ENCODE measurements around the gene CRHR1. TPM values are rescaled to one million over a fixed set of nuclear protein-coding genes. Genes with fewer than 3 reads are reported as not detected.

Gene CRHR1
- total RNA-seq, 1 donor from 2014 or later, result not detected

DNA sequence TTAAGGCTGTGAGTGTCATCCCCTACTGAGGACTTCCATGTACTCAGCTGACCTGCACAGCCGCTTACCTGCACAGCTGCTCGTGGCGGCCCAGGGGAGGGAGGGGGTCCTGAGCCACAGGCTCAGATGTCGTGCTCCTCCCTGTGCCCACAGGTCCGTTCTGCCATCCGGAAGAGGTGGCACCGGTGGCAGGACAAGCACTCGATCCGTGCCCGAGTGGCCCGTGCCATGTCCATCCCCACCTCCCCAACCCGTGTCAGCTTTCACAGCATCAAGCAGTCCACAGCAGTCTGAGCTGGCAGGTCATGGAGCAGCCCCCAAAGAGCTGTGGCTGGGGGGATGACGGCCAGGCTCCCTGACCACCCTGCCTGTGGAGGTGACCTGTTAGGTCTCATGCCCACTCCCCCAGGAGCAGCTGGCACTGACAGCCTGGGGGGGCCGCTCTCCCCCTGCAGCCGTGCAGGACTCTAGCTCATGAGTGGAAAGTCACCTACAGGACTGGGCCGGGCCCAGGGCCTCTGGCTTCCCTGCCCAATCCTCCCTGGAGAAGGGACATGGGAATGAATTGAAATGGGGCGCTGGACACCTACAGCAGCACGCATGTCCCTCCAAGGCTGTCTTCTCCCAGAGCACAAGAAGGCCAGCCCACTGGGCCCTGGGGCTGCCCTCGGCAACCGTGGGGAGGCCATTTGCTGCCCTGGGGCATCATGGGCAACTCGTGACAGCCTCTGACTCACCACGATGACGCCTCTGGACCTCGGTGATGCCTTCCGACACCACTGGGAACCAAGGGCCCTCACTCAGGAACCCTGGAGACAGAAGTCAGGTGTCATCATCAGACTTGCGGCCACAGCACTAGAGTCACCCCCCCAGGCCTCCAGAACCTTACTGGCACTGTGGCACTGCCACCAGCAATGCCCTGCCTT, 50.6 kb downstream of the CRHR1 start:
- Mint-ChIP-seq H3K27me3 (ENCODE audit: unreplicated experiment) (peaks cover 1% of the 10 kb centered on the region), H3K4me3 (ENCODE audit: unreplicated experiment) (no peak overlapping the region), H3K27ac (ENCODE audit: unreplicated experiment) (no peak overlapping the region)

DNA sequence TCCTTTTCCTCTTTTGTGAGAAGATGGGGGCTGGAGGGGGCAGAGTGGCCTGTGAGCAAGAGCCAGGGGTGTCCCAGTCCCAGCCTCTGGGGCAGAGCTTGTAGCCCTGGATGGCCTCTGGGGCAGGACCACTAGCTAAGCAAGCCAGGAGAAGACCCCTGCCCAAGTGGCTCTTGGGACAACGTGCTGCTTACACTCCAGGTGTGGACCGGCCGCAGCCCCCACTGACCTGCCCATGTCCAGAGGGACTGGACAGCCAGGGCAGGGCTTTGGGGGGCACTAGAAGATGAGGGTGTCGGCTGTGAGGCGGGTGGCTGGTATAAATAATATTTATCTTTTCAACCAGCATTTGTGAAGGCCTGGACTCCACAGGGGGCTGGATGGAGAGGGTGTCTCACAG, 51.4 kb downstream of the CRHR1 start:
- H3K27ac Mint-ChIP-seq (ENCODE audit: unreplicated experiment), result no peak overlapping the region
- peaks cover 1% of the 10 kb centered on the region for H3K27me3 Mint-ChIP-seq (ENCODE audit: unreplicated experiment)
- H3K4me3 Mint-ChIP-seq (ENCODE audit: unreplicated experiment), result no peak overlapping the region
- TF ChIP-seq, protein P1, sequence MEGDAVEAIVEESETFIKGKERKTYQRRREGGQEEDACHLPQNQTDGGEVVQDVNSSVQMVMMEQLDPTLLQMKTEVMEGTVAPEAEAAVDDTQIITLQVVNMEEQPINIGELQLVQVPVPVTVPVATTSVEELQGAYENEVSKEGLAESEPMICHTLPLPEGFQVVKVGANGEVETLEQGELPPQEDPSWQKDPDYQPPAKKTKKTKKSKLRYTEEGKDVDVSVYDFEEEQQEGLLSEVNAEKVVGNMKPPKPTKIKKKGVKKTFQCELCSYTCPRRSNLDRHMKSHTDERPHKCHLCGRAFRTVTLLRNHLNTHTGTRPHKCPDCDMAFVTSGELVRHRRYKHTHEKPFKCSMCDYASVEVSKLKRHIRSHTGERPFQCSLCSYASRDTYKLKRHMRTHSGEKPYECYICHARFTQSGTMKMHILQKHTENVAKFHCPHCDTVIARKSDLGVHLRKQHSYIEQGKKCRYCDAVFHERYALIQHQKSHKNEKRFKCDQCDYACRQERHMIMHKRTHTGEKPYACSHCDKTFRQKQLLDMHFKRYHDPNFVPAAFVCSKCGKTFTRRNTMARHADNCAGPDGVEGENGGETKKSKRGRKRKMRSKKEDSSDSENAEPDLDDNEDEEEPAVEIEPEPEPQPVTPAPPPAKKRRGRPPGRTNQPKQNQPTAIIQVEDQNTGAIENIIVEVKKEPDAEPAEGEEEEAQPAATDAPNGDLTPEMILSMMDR (IDR thresholded peaks at IDR 0.05; ENCODE audit: unreplicated experiment), result no peak
- no peak for DNase-seq (ENCODE audit: low spot score)
- no peaks in the 10 kb centered on the region for H3K4me1 Mint-ChIP-seq (ENCODE audit: unreplicated experiment)
- H3K36me3 Mint-ChIP-seq (ENCODE audit: low read depth, unreplicated experiment), result no peaks in the 10 kb centered on the region
- no peaks in the 10 kb centered on the region for H3K9me3 Mint-ChIP-seq (ENCODE audit: unreplicated experiment)

More for the DNA sequence above, 50.6 kb downstream of the CRHR1 start:
- DNase-seq (ENCODE audit: low spot score), result no peak
- Mint-ChIP-seq H3K9me3 (ENCODE audit: unreplicated experiment) (no peaks in the 10 kb centered on the region), H3K4me1 (ENCODE audit: unreplicated experiment) (no peaks in the 10 kb centered on the region), H3K36me3 (ENCODE audit: low read depth, unreplicated experiment) (no peaks in the 10 kb centered on the region)
- TF ChIP-seq, protein P1 (IDR thresholded peaks at IDR 0.05; ENCODE audit: unreplicated experiment), result no peak

DNA sequence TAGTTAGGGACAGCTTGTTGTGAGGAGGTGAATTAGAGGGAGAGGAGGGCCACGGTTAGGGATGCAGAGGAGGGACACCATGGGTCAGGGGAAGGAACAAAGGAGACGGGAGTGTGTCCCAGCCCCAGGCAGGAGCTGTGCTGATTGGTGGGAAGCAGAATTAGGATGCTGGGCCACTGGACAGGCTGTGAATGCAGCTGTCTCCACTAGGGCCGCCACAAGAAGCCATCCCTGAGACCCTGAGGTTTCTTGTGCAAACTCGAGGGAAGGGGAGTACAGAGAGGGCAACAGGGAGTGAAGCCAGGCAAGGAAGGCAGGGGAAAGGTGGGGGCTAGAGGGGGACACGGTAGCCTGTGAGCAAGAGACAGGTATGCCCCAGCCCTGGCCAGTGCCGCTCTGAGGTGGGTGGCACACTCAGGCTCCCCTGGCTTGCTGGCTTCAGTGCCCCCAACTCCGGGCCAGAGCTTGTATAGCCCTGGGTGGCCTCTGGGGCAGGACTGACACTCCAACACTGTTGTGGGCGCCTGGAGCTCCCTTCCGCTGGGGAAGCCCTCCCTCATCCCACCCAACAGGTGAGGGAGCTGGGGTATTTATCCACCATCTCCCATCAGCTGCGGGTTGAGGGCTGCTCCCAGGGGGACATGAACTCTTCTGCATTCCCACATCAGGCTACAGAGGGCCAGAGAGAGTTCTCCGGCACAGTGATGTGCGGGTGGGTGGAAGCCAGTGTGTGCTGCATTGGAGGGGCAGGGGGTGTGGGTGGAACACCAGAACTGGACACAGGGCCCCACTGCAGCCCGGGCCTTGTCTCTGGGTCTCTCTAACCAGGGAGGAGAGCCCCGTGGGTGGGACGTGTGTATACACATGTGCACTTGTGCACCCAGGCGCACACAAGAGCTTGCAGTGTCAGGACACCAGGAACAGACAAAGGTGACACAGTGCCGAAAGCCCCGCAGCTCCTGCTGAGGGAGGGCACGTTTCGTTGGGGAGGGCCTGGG, 52.2 kb downstream of the CRHR1 start:
- TF ChIP-seq, protein P1 (IDR thresholded peaks at IDR 0.05; ENCODE audit: unreplicated experiment), result no peak
- no peak for DNase-seq (ENCODE audit: low spot score)

DNA sequence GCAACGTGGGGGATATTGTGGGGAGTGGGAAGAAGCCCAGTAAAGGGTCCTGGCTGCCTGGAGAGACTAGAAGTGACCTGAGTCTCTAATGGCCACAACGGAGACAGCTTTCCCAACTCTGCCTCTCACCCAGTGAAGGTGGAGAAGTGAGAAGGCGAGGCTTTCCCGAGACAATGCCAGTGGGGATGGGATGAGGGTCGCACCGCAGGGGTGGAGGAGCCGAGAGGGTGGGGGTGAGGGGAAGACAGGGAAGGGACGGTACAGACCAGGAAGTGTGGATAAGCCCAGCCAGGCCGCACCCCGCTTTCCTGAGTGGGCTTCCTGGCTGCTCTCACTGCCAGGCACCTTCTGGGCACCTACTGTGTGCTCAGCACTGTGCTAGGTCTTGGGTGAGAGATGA, 53.1 kb downstream of the CRHR1 start:
- H3K36me3 Mint-ChIP-seq (ENCODE audit: low read depth, unreplicated experiment), result no peaks in the 10 kb centered on the region
- no peak overlapping the region for H3K4me3 Mint-ChIP-seq (ENCODE audit: unreplicated experiment)
- no peaks in the 10 kb centered on the region for H3K4me1 Mint-ChIP-seq (ENCODE audit: unreplicated experiment)
- H3K27ac Mint-ChIP-seq (ENCODE audit: unreplicated experiment), result no peak overlapping the region
- DNase-seq (ENCODE audit: low spot score), result no peak
- no peaks in the 10 kb centered on the region for H3K27me3 Mint-ChIP-seq (ENCODE audit: unreplicated experiment)
- TF ChIP-seq, protein P1 (IDR thresholded peaks at IDR 0.05; ENCODE audit: unreplicated experiment), result no peak
- H3K9me3 Mint-ChIP-seq (ENCODE audit: unreplicated experiment), result no peaks in the 10 kb centered on the region

More for the DNA sequence above, 52.2 kb downstream of the CRHR1 start:
- Mint-ChIP-seq H3K9me3 (ENCODE audit: unreplicated experiment) (no peaks in the 10 kb centered on the region), H3K36me3 (ENCODE audit: low read depth, unreplicated experiment) (no peaks in the 10 kb centered on the region), H3K4me3 (ENCODE audit: unreplicated experiment) (no peak overlapping the region), H3K27me3 (ENCODE audit: unreplicated experiment) (no peaks in the 10 kb centered on the region), H3K27ac (ENCODE audit: unreplicated experiment) (no peak overlapping the region), H3K4me1 (ENCODE audit: unreplicated experiment) (no peaks in the 10 kb centered on the region)
